WTC11 (cell line): ENCODE results near the gene TTC39C.

ENCODE experiments used
- CREB1 ChIP-seq: sonication (generic); formaldehyde crosslinking; IDR thresholded peaks from 2 replicates; pipeline ENCODE4 v1.8.0; 2023; ENCODE audit warnings: mild to moderate bottlenecking, missing genetic modification reagents
- CREM ChIP-seq: sonication (generic); formaldehyde crosslinking; IDR thresholded peaks from 2 replicates; pipeline ENCODE4 v1.8.1; 2022; ENCODE audit warnings: mild to moderate bottlenecking, missing genetic modification reagents, moderate library complexity
- CTCF ChIP-seq: fragments of 200-600 bp; IDR thresholded peaks from 2 replicates; pipeline ENCODE4 v1.8.0; 2022; ENCODE audit warnings: antibody characterized with exemption
- JUN ChIP-seq: sonication (generic); formaldehyde crosslinking; IDR thresholded peaks from 2 replicates; pipeline ENCODE4 v1.8.0; 2023; ENCODE audit warnings: mild to moderate bottlenecking, missing genetic modification reagents
- MAX ChIP-seq: sonication (generic); formaldehyde crosslinking; IDR thresholded peaks from 2 replicates; pipeline ENCODE4 v1.8.0; 2022; ENCODE audit warnings: mild to moderate bottlenecking, missing genetic modification reagents
- NR1H2 ChIP-seq: sonication (generic); formaldehyde crosslinking; IDR thresholded peaks from 2 replicates; pipeline ENCODE4 v1.9.0; 2021; ENCODE audit warnings: mild to moderate bottlenecking, moderate library complexity, missing genetic modification reagents
- SOX15 ChIP-seq: fragments of 250-450 bp; sonication (Bioruptor Pico); IDR thresholded peaks from 2 replicates; pipeline ENCODE4 v1.9.0; 2021; ENCODE audit warnings: mild to moderate bottlenecking
- TEAD1 ChIP-seq: sonication (generic); formaldehyde crosslinking; IDR thresholded peaks from 2 replicates; pipeline ENCODE4 v1.8.0; 2022; ENCODE audit warnings: mild to moderate bottlenecking, missing genetic modification reagents
- ZNF232 ChIP-seq: sonication (generic); formaldehyde crosslinking; IDR thresholded peaks from 2 replicates; pipeline ENCODE4 v1.8.0; 2022; ENCODE audit warnings: mild to moderate bottlenecking, missing genetic modification reagents
- ZNF532 ChIP-seq: fragments of 250-450 bp; sonication (Bioruptor Pico); IDR thresholded peaks from 2 replicates; pipeline ENCODE4 v1.9.0; 2021; ENCODE audit warnings: mild to moderate bottlenecking, borderline replicate concordance

- no peak for TF ChIP-seq SOX15 (CRISPR knock-in tag)
- no peak for TF ChIP-seq CREM
- no peak for TF ChIP-seq CTCF
- TF ChIP-seq MAX (CRISPR knock-in tag) = no peak
- TF ChIP-seq ZNF532 (CRISPR knock-in tag) = no peak
- TF ChIP-seq NR1H2 = no peak
- no peak for TF ChIP-seq ZNF232 (CRISPR knock-in tag)
- no peak for TF ChIP-seq TEAD1 (CRISPR knock-in tag)
- TF ChIP-seq CREB1 (CRISPR knock-in tag) = no peak
- no peak for TF ChIP-seq JUN
These were observed 155.8 kb downstream of the TTC39C start for GRCh38 chr18:24170360-24170759.
